Erythroblast (primary cell): ENCODE measurements around the gene IQGAP1.

Source experiments
- GATA1 ChIP-seq: IDR thresholded peaks from 2 replicates; pipeline ENCODE4 v1.6.1; 2011; ENCODE audit warnings: low read depth, mild to moderate bottlenecking, control low read depth, low read length, moderate library complexity
- POLR2A ChIP-seq: IDR thresholded peaks from 2 replicates; pipeline ENCODE4 v1.6.1; 2011; ENCODE audit warnings: mild to moderate bottlenecking, low read length

DNA sequence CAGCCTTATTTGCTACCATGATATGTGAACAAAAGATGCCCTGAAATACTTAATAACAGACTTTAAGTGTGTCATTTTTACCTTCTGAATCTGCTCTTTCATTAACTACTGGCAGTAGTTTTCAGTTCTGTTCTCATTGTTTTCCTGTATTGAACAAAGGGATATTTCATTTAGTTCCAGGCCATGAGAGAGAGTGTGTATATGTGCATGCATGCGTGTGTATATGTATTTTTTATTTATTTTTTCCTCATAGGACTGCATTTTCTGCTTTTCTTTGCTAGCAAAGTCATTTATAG, 94.9 kb downstream of the IQGAP1 start:
- TF ChIP-seq POLR2A (no peak), GATA1 (no peak)
